ENCODE measurements around the gene FAR1. TPM values are rescaled to one million over a fixed set of nuclear protein-coding genes. Genes with fewer than 3 reads are reported as not detected.
"Not testable (repeated sequence)": the region's sequence is repeated elsewhere in the genome, so short reads cannot be mapped to it uniquely, and the experiment has no call there.

The FAR1 gene
- 76.2 and 115 TPM in 2 replicates for total RNA-seq

GRCh38 chr11:13668102-13668956 lies at the start of gene FAR1:
Gene FAR1, plus strand, starts transcription at chr11:13668668. Its CDS starts 26,098 bp downstream, at chr11:13694766.
- DNase-seq = peak; percentile 99

- DNase-seq = no peak
These were observed 48.4 kb upstream of the FAR1 start for GRCh38 chr11:13620063-13620462.

- DNase-seq = not testable (repeated sequence)
These were observed 41.6 kb upstream of the FAR1 start for GRCh38 chr11:13626818-13627217.

- DNase-seq = not testable (repeated sequence)
These were observed 39.8 kb upstream of the FAR1 start for GRCh38 chr11:13628634-13629033.

- DNase-seq = no peak
These were observed 38.7 kb upstream of the FAR1 start for GRCh38 chr11:13629779-13630178.

GRCh38 chr11:13635290-13635689 lies 33.2 kb upstream of the FAR1 start:
- no peak for DNase-seq

- DNase-seq = no peak
These were observed 32.7 kb upstream of the FAR1 start for GRCh38 chr11:13635804-13636203.

GRCh38 chr11:13637125-13638069 lies 31.1 kb upstream of the FAR1 start:
- DNase-seq = no peak

GRCh38 chr11:13638422-13638821 lies 30.0 kb upstream of the FAR1 start:
- no peak for DNase-seq

GRCh38 chr11:13644997-13645687 lies 23.3 kb upstream of the FAR1 start:
- DNase-seq = peak; percentile 57

GRCh38 chr11:13647391-13647790 lies 21.1 kb upstream of the FAR1 start:
- no peak for DNase-seq

- no peak for DNase-seq
These were observed 18.8 kb upstream of the FAR1 start for GRCh38 chr11:13649619-13650018.

- DNase-seq = not testable (repeated sequence)
These were observed 17.0 kb upstream of the FAR1 start for GRCh38 chr11:13651515-13651914.

GRCh38 chr11:13661074-13661623 lies 7.3 kb upstream of the FAR1 start:
- DNase-seq = no peak

- no peak for DNase-seq
These were observed 4.8 kb upstream of the FAR1 start for GRCh38 chr11:13663631-13664071.

GRCh38 chr11:13664351-13664750 lies 4.1 kb upstream of the FAR1 start:
- DNase-seq = no peak

GRCh38 chr11:13666708-13667107 lies 1.8 kb upstream of the FAR1 start:
- no peak for DNase-seq

GRCh38 chr11:13667245-13667644 lies 1.2 kb upstream of the FAR1 start:
- peak; percentile 28 for DNase-seq

- DNase-seq = no peak
These were observed 720 bp upstream of the FAR1 start for GRCh38 chr11:13667795-13668101.

- peak; percentile 42 for DNase-seq
These were observed 571 bp downstream of the FAR1 start for GRCh38 chr11:13668957-13669521.

GRCh38 chr11:13669544-13670488 lies 1.3 kb downstream of the FAR1 start:
- peak; percentile 14 for DNase-seq

Measured in dermis blood vessel endothelial cell (primary cell).